Testis (tissue), 2 donors: Measurements from ENCODE around the gene EYS.

ENCODE experiments used
- POLR2A ChIP-seq: fragments of 450-650 bp; IDR thresholded peaks from one replicate; pipeline ENCODE4 v1.6.1; 2017; ENCODE audit warnings: antibody characterized with exemption, mild to moderate bottlenecking, moderate library complexity
- TF ChIP-seq, protein P1 (sequence below), 3 experiments: fragments of 450-650 bp in 2 of 3; fragments of 200-600 bp in 1 of 3; sonication (generic) in 1 of 3; IDR thresholded peaks; one replicate each; pipeline ENCODE4 v1.5.1; 2016 to 2019; ENCODE audit warnings: antibody characterized with exemption in 3 of 3, mild to moderate bottlenecking in 2 of 3, moderate library complexity in 1 of 3

DNA sequence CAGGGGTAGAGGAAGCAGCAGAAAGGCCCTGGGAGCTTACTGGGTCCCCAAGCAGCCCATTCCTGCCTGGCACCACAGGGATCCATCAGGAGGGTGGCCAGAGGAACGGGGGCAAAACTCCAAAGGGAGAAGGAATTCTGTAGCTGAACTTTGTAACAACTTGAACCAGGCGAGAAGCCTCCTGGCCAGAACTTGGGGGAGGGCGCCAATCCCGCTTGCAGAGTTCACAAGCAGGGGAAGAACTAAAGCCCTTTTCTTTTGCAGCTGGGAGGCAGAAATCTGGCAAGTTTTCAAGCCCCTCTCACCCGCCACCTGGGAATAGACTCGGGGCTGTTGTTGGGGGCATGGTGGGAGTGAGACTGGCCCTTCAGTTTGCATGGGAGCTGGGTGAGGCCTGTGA lies 1882.3 kb downstream of the EYS start:
- TF ChIP-seq, protein P1, sequence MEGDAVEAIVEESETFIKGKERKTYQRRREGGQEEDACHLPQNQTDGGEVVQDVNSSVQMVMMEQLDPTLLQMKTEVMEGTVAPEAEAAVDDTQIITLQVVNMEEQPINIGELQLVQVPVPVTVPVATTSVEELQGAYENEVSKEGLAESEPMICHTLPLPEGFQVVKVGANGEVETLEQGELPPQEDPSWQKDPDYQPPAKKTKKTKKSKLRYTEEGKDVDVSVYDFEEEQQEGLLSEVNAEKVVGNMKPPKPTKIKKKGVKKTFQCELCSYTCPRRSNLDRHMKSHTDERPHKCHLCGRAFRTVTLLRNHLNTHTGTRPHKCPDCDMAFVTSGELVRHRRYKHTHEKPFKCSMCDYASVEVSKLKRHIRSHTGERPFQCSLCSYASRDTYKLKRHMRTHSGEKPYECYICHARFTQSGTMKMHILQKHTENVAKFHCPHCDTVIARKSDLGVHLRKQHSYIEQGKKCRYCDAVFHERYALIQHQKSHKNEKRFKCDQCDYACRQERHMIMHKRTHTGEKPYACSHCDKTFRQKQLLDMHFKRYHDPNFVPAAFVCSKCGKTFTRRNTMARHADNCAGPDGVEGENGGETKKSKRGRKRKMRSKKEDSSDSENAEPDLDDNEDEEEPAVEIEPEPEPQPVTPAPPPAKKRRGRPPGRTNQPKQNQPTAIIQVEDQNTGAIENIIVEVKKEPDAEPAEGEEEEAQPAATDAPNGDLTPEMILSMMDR (IDR thresholded peaks at IDR 0.05), result no peak
- TF ChIP-seq POLR2A, result no peak
